Activated effector memory CD4-positive, alpha-beta T cell treated with anti-CD3 and anti-CD28 coated beads, Interleukin-2, amount 50 U/mL, for 16 hours (primary cell): Measurements from ENCODE around the gene HSFX4.
"Not testable (repeated sequence)": the region's sequence is repeated elsewhere in the genome, so short reads cannot be mapped to it uniquely, and the experiment has no call there.

Source experiments
- DNase-seq: peaks from one replicate; pipeline ENCODE4 v3.0.0-alpha.2; 2020

Gene HSFX4

GRCh38 chrX:149929400-149929799, at the start of gene HSFX4:
TSS of gene HSFX4 (plus strand) at chrX:149929573. CDS start at chrX:149929645, 72 bp downstream.
- DNase-seq = not testable (repeated sequence)

GRCh38 chrX:149881081-149881711, 48.2 kb upstream of the HSFX4 start, which contains the start of gene MAGEA8:
TSS of gene MAGEA8 (plus strand) at chrX:149881183. CDS start at chrX:149884273, 3,090 bp downstream.
- no peak for DNase-seq

GRCh38 chrX:149890828-149891227, 38.5 kb upstream of the HSFX4 start:
- not testable (repeated sequence) for DNase-seq

GRCh38 chrX:149898554-149898953, 30.8 kb upstream of the HSFX4 start:
- no peak for DNase-seq

GRCh38 chrX:149903889-149904748, 25.3 kb upstream of the HSFX4 start:
- DNase-seq = no peak

GRCh38 chrX:149908308-149908707, 21.1 kb upstream of the HSFX4 start:
- DNase-seq = no peak

GRCh38 chrX:149908727-149909126, 20.6 kb upstream of the HSFX4 start:
- no peak for DNase-seq

- DNase-seq = no peak
Observed at GRCh38 chrX:149909324-149910177, 19.8 kb upstream of the HSFX4 start.

- no peak for DNase-seq
Observed at GRCh38 chrX:149910178-149910695, 19.1 kb upstream of the HSFX4 start.

- no peak for DNase-seq
Observed at GRCh38 chrX:149916745-149917392, 12.5 kb upstream of the HSFX4 start.

- not testable (repeated sequence) for DNase-seq
Observed at GRCh38 chrX:149923836-149924235, 5.5 kb upstream of the HSFX4 start.

GRCh38 chrX:149924434-149924833, 4.9 kb upstream of the HSFX4 start:
- not testable (repeated sequence) for DNase-seq

GRCh38 chrX:149927245-149927963, 2.0 kb upstream of the HSFX4 start:
- not testable (repeated sequence) for DNase-seq

GRCh38 chrX:149927964-149928258, 1.5 kb upstream of the HSFX4 start:
- not testable (repeated sequence) for DNase-seq

GRCh38 chrX:149928635-149929034, 738 bp upstream of the HSFX4 start:
- DNase-seq = not testable (repeated sequence)

- not testable (repeated sequence) for DNase-seq
Observed at GRCh38 chrX:149931355-149931754, 2.0 kb downstream of the HSFX4 start.

- not testable (repeated sequence) for DNase-seq
Observed at GRCh38 chrX:149932150-149932549, 2.8 kb downstream of the HSFX4 start.

GRCh38 chrX:149932970-149933369, 3.6 kb downstream of the HSFX4 start:
- not testable (repeated sequence) for DNase-seq

GRCh38 chrX:149933547-149933946, 4.2 kb downstream of the HSFX4 start:
- not testable (repeated sequence) for DNase-seq

GRCh38 chrX:149937328-149937727, 8.0 kb downstream of the HSFX4 start:
- DNase-seq = not testable (repeated sequence)

GRCh38 chrX:149937871-149938426, 8.6 kb downstream of the HSFX4 start:
- peak; percentile 68 for DNase-seq
